B cell (primary cell): ENCODE measurements around the gene PBX1.

Experiments used
- CTCF ChIP-seq: fragments of 200-600 bp; IDR thresholded peaks from one replicate; pipeline ENCODE4 v1.8.0; 2022; ENCODE audit warnings: antibody characterized with exemption, mild to moderate bottlenecking
- EZH2 ChIP-seq: IDR thresholded peaks from 2 replicates; pipeline ENCODE4 v1.6.1; 2012; ENCODE audit warnings: borderline replicate concordance, low read depth, mild to moderate bottlenecking, moderate library complexity, low read length; ENCODE audit not compliant: insufficient read depth, poor library complexity, severe bottlenecking

DNA sequence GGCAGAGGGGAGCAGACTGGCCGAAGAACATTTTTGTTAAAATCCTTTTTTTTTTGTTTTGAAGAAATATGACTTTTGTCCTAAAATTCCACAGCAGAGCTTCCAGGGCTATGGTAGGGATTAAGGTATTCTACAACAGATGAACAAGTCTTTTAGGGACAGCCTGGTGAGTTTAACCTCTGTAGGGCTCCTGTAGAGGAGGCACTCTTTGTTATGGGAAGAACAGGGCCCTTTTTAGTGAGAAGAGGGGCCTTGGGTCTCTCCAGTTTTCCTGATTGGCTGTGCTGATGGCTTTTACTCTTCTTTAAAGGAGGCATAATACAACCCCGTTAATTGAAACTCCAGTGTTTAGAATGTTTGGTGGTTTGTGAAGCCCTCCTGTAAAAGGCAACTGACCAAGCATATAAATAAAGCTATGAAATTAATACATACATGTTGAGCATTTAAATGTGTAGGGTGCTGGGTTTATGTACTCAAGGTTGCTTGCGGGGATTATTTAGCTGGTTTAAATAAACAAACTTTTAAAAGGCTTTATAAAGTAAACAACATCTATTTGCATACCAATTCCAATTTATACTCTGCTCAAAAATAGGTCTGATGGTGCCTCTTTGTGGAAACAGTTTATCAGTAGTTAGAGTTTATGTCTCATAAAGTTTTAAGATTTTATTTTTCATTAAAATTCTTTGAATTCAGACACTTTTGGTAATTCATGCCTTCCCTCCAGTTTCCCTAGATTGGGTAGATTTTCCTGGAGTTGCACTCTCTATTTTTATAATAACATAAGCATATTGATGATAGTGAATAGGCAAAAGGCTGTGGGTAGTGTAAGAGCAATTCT is 46.5 kb downstream of the PBX1 start:
- TF ChIP-seq CTCF (no peak), EZH2 (no peak)
